Stomach (tissue), 9 donors: ENCODE measurements around the gene MFGE8. TPM values are rescaled to one million over a fixed set of nuclear protein-coding genes. Genes with fewer than 3 reads are reported as not detected.

Experiments used
- DNase-seq, 2 donors: peaks; one replicate each; pipeline versions ENCODE4 v3.0.0 to v3.0.0-alpha.2; 2013 to 2019
- H3K27ac ChIP-seq, 5 donors: fragments of 200-600 bp in 4 of 5; sonication (generic) in 4 of 5; one replicate each; pipeline ENCODE4 v1.5.1; 2013 to 2019; ENCODE audit warnings: mild to moderate bottlenecking in 1 of 5, moderate library complexity in 1 of 5
- H3K27me3 ChIP-seq, 3 donors: fragments of 200-600 bp; sonication (generic); one replicate each; pipeline ENCODE4 v1.5.1; 2017 to 2019; ENCODE audit warnings: mixed run types in 1 of 3
- H3K36me3 ChIP-seq, 4 donors: fragments of 200-600 bp; sonication (generic); 1 replicate in 3 of 4; 2 replicates in 1 of 4; pipeline ENCODE4 v1.5.1; 2016 to 2019
- H3K4me1 ChIP-seq, 4 donors: fragments of 200-600 bp; sonication (generic); one replicate each; pipeline ENCODE4 v1.5.1; 2016 to 2019
- H3K4me3 ChIP-seq, 4 donors: fragments of 200-600 bp; sonication (generic) in 3 of 4; one replicate each; pipeline ENCODE4 v1.5.1; 2016 to 2019; ENCODE audit warnings: mild to moderate bottlenecking in 1 of 4
- H3K9me3 ChIP-seq, 4 donors: fragments of 200-600 bp; sonication (generic); one replicate each; pipeline ENCODE4 v1.5.1; 2016 to 2019
- CTCF ChIP-seq, 7 experiments: fragments of 450-650 bp in 4 of 7; fragments of 200-600 bp in 3 of 7; sonication (generic) in 3 of 7; IDR thresholded peaks; one replicate each; pipeline ENCODE4 v1.5.1; 2016 to 2019; ENCODE audit warnings: antibody characterized with exemption in 7 of 7, control low read depth in 2 of 7, mild to moderate bottlenecking in 1 of 7
- EP300 ChIP-seq: sonication (generic); formaldehyde crosslinking; IDR thresholded peaks from one replicate; pipeline ENCODE4 v1.6.1; 2017; ENCODE audit warnings: antibody characterized with exemption
- POLR2A ChIP-seq, 4 donors: fragments of 450-650 bp; IDR thresholded peaks; one replicate each; pipeline ENCODE4 v1.6.1; 2016; ENCODE audit warnings: antibody characterized with exemption in 4 of 4, control low read depth in 2 of 4, mild to moderate bottlenecking in 1 of 4, moderate library complexity in 1 of 4
- POLR2AphosphoS5 ChIP-seq, 3 donors: sonication (generic); formaldehyde crosslinking; IDR thresholded peaks; one replicate each; pipeline ENCODE4 v1.6.1; 2016; ENCODE audit warnings: antibody characterized with exemption in 3 of 3
- WGBS, 5 donors: extraction: QIAGEN DNeasy Blood & Tissue Kit in 3 of 5; methylation state at CpG; one replicate each; pipeline versions ENCODE4 v1.1.5 to v1.1.7; 2013 to 2018; 5-methylcytosine and 5-hydroxymethylcytosine counted together
- intact Hi-C: fragments of 100-400 bp; cut with DNase I; formaldehyde crosslinking; loops from one replicate; pipeline ENCODE4 v1.15.1; 2023; ENCODE audit warnings: low total_unique reads
- polyA plus RNA-seq, 3 donors: library from polyadenylated mRNA; stranded (reverse); fragments of 200-250 nt; gene quantifications; one replicate each; pipeline ENCODE4 v1.2.3, GENCODE V29; 2013
- total RNA-seq, 5 donors: library from RNA; depleted of rRNA; stranded (reverse); fragments of >200 nt; gene quantifications; one replicate each; pipeline versions ENCODE4 v1.1.0 to v1.2.3, GENCODE V29; 2014 to 2016
- donor health status: healthy with polysubstance abuse.
- donor health status: Bipolar disorder and iron deficiency.
- donor health status: healthy.

The MFGE8 gene
- total and polyA plus RNA-seq, 8 donors = 39.3 to 380 (median 68.3) TPM

GRCh38 chr15:88865498-88866099, 47.6 kb downstream of the MFGE8 start:
- 59 to 79% (median 70%) methylated on average over 6 of the region's 6 CpGs for WGBS, 5 donors
- Histone ChIP-seq H3K4me3 (no peak overlapping the region), H3K4me1 (no peaks in the 10 kb centered on the region), H3K36me3 (no peaks in the 10 kb centered on the region), H3K27ac (no peak overlapping the region), H3K9me3 (no peaks in the 10 kb centered on the region), H3K27me3 (peaks cover 0 to 17% (median 0%) of the 10 kb centered on the region in 3 donors)
- TF ChIP-seq EP300 (no peak), CTCF (IDR thresholded peaks at IDR 0.05) (no peak), POLR2AphosphoS5 (IDR thresholded peaks at IDR 0.05) (no peak), POLR2A (IDR thresholded peaks at IDR 0.05) (no peak)
- intact Hi-C loops = no loop called here
- no peak for DNase-seq

- H3K27ac ChIP-seq = no peak overlapping the region
Measured at GRCh38 chr15:88864861-88865497, 48.2 kb downstream of the MFGE8 start.

GRCh38 chr15:88863412-88863811, 49.8 kb downstream of the MFGE8 start:
- peaks cover 0 to 14% (median 0%) of the 10 kb centered on the region in 3 donors for H3K27me3 ChIP-seq
- no peaks in the 10 kb centered on the region for H3K9me3 ChIP-seq
- no peak for DNase-seq
- no peak for TF ChIP-seq POLR2A (IDR thresholded peaks at IDR 0.05)
- no peak for TF ChIP-seq CTCF (IDR thresholded peaks at IDR 0.05)
- no peak for TF ChIP-seq POLR2AphosphoS5 (IDR thresholded peaks at IDR 0.05)
- no peak for TF ChIP-seq EP300
- intact Hi-C loops = no loop called here
- H3K4me1 ChIP-seq = no peaks in the 10 kb centered on the region
- 38 to 52% (median 40%) methylated on average over 1 of the region's 1 CpG for WGBS, 5 donors
- no peaks in the 10 kb centered on the region for H3K36me3 ChIP-seq
- no peak overlapping the region for H3K27ac ChIP-seq
- H3K4me3 ChIP-seq = no peak overlapping the region

More at GRCh38 chr15:88864861-88865497, 48.2 kb downstream of the MFGE8 start:
- H3K9me3 ChIP-seq = no peaks in the 10 kb centered on the region
- H3K36me3 ChIP-seq = no peaks in the 10 kb centered on the region
- H3K4me1 ChIP-seq = no peaks in the 10 kb centered on the region
- H3K4me3 ChIP-seq = no peak overlapping the region
- DNase-seq = no peak
- no peak for TF ChIP-seq EP300
- no peak for TF ChIP-seq POLR2AphosphoS5 (IDR thresholded peaks at IDR 0.05)
- no peak for TF ChIP-seq CTCF (IDR thresholded peaks at IDR 0.05)
- no peak for TF ChIP-seq POLR2A (IDR thresholded peaks at IDR 0.05)
- peaks cover 0 to 11% (median 0%) of the 10 kb centered on the region in 3 donors for H3K27me3 ChIP-seq
- WGBS, 5 donors = 54 to 74% (median 70%) methylated on average over 4 of the region's 4 CpGs
- intact Hi-C loops = no loop called here

- Histone ChIP-seq H3K27ac (no peak overlapping the region), H3K4me3 (no peak overlapping the region), H3K27me3 (peaks cover 0 to 27% (median 0%) of the 10 kb centered on the region in 3 donors), H3K4me1 (no peaks in the 10 kb centered on the region), H3K36me3 (no peaks in the 10 kb centered on the region), H3K9me3 (no peaks in the 10 kb centered on the region)
- no peak for DNase-seq
- intact Hi-C loops = no loop called here
- 61 to 76% (median 73%) methylated on average over 6 to 7 of the region's 7 CpGs for WGBS, 5 donors
- no peak for TF ChIP-seq CTCF (IDR thresholded peaks at IDR 0.05)
- TF ChIP-seq EP300 = no peak
- TF ChIP-seq POLR2AphosphoS5 (IDR thresholded peaks at IDR 0.05) = no peak
- TF ChIP-seq POLR2A (IDR thresholded peaks at IDR 0.05) = no peak
Measured at GRCh38 chr15:88860212-88860611, 53.0 kb downstream of the MFGE8 start.
